ENCODE results near the gene ACSM4. TPM values are rescaled to one million over a fixed set of nuclear protein-coding genes. Genes with fewer than 3 reads are reported as not detected.

The ACSM4 gene
- total and polyA plus RNA-seq, 2 of the 13 experiments (the other 11 are each of a cell fraction or from before 2014, with no cell fraction given): not detected

DNA sequence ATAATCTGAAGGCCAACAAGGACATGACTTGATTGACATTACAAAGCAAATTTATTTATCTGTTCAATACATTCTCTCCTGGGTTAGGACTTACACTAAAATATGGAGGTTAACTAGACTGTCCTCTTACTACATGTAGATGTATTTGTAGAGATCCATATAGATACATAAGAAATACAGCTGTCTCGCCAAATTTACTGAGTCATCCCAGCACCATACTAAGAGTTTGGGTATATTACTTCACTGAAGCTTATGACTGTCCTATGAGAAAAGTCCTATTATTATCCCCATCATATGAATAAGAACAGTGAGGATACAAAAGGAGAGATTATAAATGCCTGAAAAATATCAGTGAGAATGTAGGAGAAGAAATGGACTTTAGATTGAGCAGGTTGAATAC, 44.8 kb upstream of the ACSM4 start:
- Histone ChIP-seq H3K9ac (ENCODE audit: insufficient read depth, low read depth, low read length) (no peak overlapping the region), H3K9me3 (ENCODE audit: low read length) (no peaks in the 10 kb centered on the region), H3K79me2 (ENCODE audit: insufficient read depth, low read length) (no peaks in the 10 kb centered on the region), H3K4me3 (replicated peaks in 1 of 3; ENCODE audit: insufficient read depth in 1 of 3, low read depth in 2 of 3, low read length in 3 of 3) (no peak overlapping the region), H4K20me1 (ENCODE audit: insufficient read depth, low read length) (no peaks in the 10 kb centered on the region), H3K4me2 (ENCODE audit: low read depth, low read length) (no peak overlapping the region), H2AFZ (ENCODE audit: low read length) (no peak overlapping the region), H3K27me3 (ENCODE audit: control insufficient read depth in 1 of 2, insufficient read depth in 2 of 2, low read length in 2 of 2) (no peaks in the 10 kb centered on the region), H3K36me3 (replicated peaks in 1 of 2; ENCODE audit: control insufficient read depth in 1 of 2, insufficient read depth in 2 of 2, low read length in 2 of 2) (no peaks in the 10 kb centered on the region), H3K27ac (ENCODE audit: extremely low read length, insufficient read depth, low read length) (no peak overlapping the region), H3K4me1 (ENCODE audit: insufficient read depth, low read length) (no peaks in the 10 kb centered on the region)
- no peak for ATAC-seq
- no TSS peak for BruUV-seq (replicated peaks)
- 0% methylated on average over 1 of the region's 1 CpG for WGBS (ENCODE audit: low lambda C conversion rate)
- intact Hi-C loops (cut with micrococcal nuclease; ENCODE audit: unreplicated experiment) (no loop called here), in situ Hi-C loops (cut with HindIII; ENCODE audit: extremely low pct_ligation_motif_present, low pct_unique_long_range_greater_than_20kb) (no loop called here)
- ChIA-PET POLR2A (no interaction called here), CTCF (ENCODE audit: low intra/inter-chr PET ratio, low total read pairs) (no interaction called here)
- DNase-seq (ENCODE audit: low spot score): no peak
- FAIRE-seq: no peak
- TF ChIP-seq ZNF121 (CRISPR knock-in tag; IDR thresholded peaks at IDR 0.05) (no peak), FOXM1 (CRISPR knock-in tag; IDR thresholded peaks at IDR 0.05) (no peak), HDAC2 (CRISPR knock-in tag; IDR thresholded peaks at IDR 0.05) (no peak), SNAI1 (CRISPR knock-in tag; IDR thresholded peaks at IDR 0.05; ENCODE audit: borderline replicate concordance) (no peak), NFE2 (CRISPR knock-in tag; IDR thresholded peaks at IDR 0.05) (no peak), ZNF691 (CRISPR knock-in tag; IDR thresholded peaks at IDR 0.05; ENCODE audit: borderline replicate concordance, low read depth) (no peak)
- TF ChIP-seq, protein P1, sequence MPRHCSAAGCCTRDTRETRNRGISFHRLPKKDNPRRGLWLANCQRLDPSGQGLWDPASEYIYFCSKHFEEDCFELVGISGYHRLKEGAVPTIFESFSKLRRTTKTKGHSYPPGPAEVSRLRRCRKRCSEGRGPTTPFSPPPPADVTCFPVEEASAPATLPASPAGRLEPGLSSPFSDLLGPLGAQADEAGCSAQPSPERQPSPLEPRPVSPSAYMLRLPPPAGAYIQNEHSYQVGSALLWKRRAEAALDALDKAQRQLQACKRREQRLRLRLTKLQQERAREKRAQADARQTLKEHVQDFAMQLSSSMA (CRISPR knock-in tag; IDR thresholded peaks at IDR 0.05): no peak

DNA sequence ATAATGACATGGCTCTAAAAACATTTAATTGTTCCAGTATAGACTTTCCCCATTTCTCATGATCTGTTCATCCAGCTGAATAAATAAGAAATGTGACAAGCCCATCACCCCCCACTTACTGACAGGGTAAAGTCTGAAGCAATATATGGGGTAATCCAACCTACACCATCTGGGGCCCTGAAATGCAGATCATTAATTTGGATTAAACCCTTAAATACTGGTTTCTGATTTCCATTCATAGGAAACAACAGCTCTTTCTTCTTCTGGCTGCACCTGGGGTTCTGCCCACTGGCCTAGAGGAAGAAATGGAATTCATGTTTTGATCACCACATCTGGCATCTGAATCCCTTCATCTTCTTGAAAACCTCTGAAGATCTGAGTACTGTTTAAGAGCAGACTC, 39.3 kb upstream of the ACSM4 start:
- DNase-seq (ENCODE audit: low spot score) (no peak), ATAC-seq (no peak), FAIRE-seq (no peak)
- Histone ChIP-seq H3K9ac (ENCODE audit: insufficient read depth, low read depth, low read length) (no peak overlapping the region), H3K79me2 (ENCODE audit: insufficient read depth, low read length) (no peaks in the 10 kb centered on the region), H2AFZ (ENCODE audit: low read length) (no peak overlapping the region), H3K4me1 (ENCODE audit: insufficient read depth, low read length) (no peaks in the 10 kb centered on the region), H4K20me1 (ENCODE audit: insufficient read depth, low read length) (no peaks in the 10 kb centered on the region), H3K27me3 (ENCODE audit: control insufficient read depth in 1 of 2, insufficient read depth in 2 of 2, low read length in 2 of 2) (no peaks in the 10 kb centered on the region; a peak in 1 of 5 replicates), H3K36me3 (replicated peaks in 1 of 2; ENCODE audit: control insufficient read depth in 1 of 2, insufficient read depth in 2 of 2, low read length in 2 of 2) (no peaks in the 10 kb centered on the region), H3K9me3 (ENCODE audit: low read length) (no peaks in the 10 kb centered on the region), H3K4me3 (replicated peaks in 1 of 3; ENCODE audit: insufficient read depth in 1 of 3, low read depth in 2 of 3, low read length in 3 of 3) (no peak overlapping the region), H3K4me2 (ENCODE audit: low read depth, low read length) (no peak overlapping the region), H3K27ac (ENCODE audit: extremely low read length, insufficient read depth, low read length) (no peak overlapping the region)
- in situ Hi-C loops (cut with HindIII; ENCODE audit: extremely low pct_ligation_motif_present, low pct_unique_long_range_greater_than_20kb): no loop called here
- ChIA-PET POLR2A (no interaction called here), CTCF (ENCODE audit: low intra/inter-chr PET ratio, low total read pairs) (no interaction called here)
- intact Hi-C loops (cut with micrococcal nuclease; ENCODE audit: unreplicated experiment): no loop called here
- no TSS peak for BruUV-seq (replicated peaks)
- TF ChIP-seq, protein P2, sequence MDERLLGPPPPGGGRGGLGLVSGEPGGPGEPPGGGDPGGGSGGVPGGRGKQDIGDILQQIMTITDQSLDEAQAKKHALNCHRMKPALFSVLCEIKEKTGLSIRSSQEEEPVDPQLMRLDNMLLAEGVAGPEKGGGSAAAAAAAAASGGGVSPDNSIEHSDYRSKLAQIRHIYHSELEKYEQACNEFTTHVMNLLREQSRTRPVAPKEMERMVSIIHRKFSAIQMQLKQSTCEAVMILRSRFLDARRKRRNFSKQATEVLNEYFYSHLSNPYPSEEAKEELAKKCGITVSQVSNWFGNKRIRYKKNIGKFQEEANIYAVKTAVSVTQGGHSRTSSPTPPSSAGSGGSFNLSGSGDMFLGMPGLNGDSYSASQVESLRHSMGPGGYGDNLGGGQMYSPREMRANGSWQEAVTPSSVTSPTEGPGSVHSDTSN (CRISPR knock-in tag; IDR thresholded peaks at IDR 0.05): no peak
- TF ChIP-seq ZUFSP (CRISPR knock-in tag; IDR thresholded peaks at IDR 0.05; ENCODE audit: borderline replicate concordance): no peak
- TF ChIP-seq, protein P3, sequence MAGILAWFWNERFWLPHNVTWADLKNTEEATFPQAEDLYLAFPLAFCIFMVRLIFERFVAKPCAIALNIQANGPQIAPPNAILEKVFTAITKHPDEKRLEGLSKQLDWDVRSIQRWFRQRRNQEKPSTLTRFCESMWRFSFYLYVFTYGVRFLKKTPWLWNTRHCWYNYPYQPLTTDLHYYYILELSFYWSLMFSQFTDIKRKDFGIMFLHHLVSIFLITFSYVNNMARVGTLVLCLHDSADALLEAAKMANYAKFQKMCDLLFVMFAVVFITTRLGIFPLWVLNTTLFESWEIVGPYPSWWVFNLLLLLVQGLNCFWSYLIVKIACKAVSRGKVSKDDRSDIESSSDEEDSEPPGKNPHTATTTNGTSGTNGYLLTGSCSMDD (CRISPR knock-in tag; IDR thresholded peaks at IDR 0.05): no peak
- TF ChIP-seq PHF5A (CRISPR knock-in tag; IDR thresholded peaks at IDR 0.05; ENCODE audit: low read depth, unreplicated experiment): no peak
- TF ChIP-seq MBD4 (IDR thresholded peaks at IDR 0.05; ENCODE audit: borderline replicate concordance, low read length): no peak
- TF ChIP-seq MTF2 (CRISPR knock-in tag; IDR thresholded peaks at IDR 0.05; ENCODE audit: borderline replicate concordance): no peak
- no peak for TF ChIP-seq AKAP8 (CRISPR knock-in tag; IDR thresholded peaks at IDR 0.05)
- TF ChIP-seq CEBPG (CRISPR knock-in tag; IDR thresholded peaks at IDR 0.05): no peak

Data from HepG2 (cell line).